GM23248 (cell line): ENCODE data around the gene SBK2.

ENCODE experiments used
- EZH2 ChIP-seq: fragments of 200-600 bp; sonication (generic); IDR thresholded peaks from 2 replicates; pipeline ENCODE4 v1.6.1; 2018; ENCODE audit warnings: antibody characterized with exemption, mild to moderate bottlenecking; ENCODE audit not compliant: insufficient read depth, poor library complexity, severe bottlenecking
- EZH2phosphoT487 ChIP-seq: fragments of 200-600 bp; sonication (generic); IDR thresholded peaks from 2 replicates; pipeline ENCODE4 v1.6.1; 2018; ENCODE audit warnings: antibody characterized with exemption, moderate library complexity, mild to moderate bottlenecking, low read depth; ENCODE audit not compliant: insufficient read depth

DNA sequence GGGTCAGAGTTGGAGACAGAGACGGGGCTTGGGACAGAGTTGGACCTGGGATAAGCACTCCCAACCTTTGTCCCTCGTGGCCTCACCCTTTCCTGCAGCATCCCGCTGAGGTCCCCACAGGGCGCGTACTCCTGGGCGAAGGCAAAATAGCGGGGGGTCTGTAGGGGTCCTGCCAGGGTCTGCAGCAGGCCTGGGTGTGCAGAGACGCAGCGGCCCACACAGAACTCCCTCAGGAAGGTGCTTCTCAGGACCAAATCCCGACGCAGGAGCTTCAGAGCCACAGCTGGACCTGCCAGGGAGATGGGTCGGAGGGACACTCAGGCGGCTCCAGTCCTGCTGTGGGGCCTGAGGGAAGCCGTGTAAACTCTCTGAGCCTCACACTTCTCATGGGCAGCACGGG is 7.1 kb upstream of the SBK2 start:
- TF ChIP-seq EZH2 (no peak), EZH2phosphoT487 (no peak)
